ENCODE results near the gene RPS6KA5. TPM values are rescaled to one million over a fixed set of nuclear protein-coding genes. Genes with fewer than 3 reads are reported as not detected.
A peak's percentile ranks its signal among the peaks of the same experiment; 100 is the strongest.
"Not testable (repeated sequence)": the region's sequence is repeated elsewhere in the genome, so short reads cannot be mapped to it uniquely, and the experiment has no call there.

The RPS6KA5 gene
- total RNA-seq, 1 donor from 2014 or later = 1.8 TPM

DNA sequence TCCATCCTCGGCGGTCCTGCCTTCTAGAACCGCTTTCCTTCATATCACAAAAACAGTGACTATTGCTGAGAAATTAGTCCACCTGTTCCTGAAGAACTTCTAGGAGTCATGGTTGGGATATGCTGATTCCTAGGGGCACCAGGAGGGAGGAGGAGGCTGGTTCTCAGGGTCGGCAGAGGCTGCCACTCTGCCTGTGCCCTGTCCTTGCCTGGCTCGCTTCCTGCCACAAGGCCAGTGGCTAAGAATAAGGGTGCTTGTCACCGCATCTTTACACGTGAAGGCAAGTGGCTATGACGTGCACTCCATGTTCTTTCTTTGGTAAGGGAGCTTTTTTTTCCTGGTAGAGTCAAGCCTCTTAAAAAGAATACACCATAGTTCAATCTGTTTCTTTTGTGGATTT lies 34.7 kb upstream of the RPS6KA5 start:
- H3K27me3 ChIP-seq (ENCODE audit: control insufficient read depth, insufficient read depth, low read length) = no peaks in the 10 kb centered on the region
- no peak overlapping the region for H3K4me3 ChIP-seq (ENCODE audit: low read depth, low read length)
- FAIRE-seq (no peak), DNase-seq (ENCODE audit: low read depth) (no peak)
- H3K36me3 ChIP-seq (ENCODE audit: control insufficient read depth, insufficient read depth, low read length) = no peaks in the 10 kb centered on the region
- TF ChIP-seq, protein P1, sequence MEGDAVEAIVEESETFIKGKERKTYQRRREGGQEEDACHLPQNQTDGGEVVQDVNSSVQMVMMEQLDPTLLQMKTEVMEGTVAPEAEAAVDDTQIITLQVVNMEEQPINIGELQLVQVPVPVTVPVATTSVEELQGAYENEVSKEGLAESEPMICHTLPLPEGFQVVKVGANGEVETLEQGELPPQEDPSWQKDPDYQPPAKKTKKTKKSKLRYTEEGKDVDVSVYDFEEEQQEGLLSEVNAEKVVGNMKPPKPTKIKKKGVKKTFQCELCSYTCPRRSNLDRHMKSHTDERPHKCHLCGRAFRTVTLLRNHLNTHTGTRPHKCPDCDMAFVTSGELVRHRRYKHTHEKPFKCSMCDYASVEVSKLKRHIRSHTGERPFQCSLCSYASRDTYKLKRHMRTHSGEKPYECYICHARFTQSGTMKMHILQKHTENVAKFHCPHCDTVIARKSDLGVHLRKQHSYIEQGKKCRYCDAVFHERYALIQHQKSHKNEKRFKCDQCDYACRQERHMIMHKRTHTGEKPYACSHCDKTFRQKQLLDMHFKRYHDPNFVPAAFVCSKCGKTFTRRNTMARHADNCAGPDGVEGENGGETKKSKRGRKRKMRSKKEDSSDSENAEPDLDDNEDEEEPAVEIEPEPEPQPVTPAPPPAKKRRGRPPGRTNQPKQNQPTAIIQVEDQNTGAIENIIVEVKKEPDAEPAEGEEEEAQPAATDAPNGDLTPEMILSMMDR (IDR thresholded peaks at IDR 0.05; ENCODE audit: insufficient read depth, low read length, severe bottlenecking) = no peak

DNA sequence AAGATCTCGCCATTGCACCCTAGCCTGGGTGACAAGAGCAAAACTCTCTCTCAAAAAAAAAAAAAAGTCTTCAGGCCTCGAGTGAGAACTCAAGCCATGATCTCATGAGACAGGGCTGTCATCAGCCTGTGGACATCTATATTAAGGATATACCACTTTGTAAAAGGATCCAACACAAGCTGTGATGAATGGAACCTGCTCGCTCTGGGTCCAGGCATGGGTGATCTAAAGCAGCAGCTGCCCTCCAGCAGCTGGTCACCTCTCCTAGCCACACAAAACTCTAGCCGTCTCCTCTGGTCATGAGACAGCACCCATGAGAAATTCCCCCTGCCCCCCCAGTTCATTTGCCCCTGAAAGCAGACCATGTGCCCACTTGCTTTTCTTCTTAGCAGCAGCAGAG lies 34.3 kb upstream of the RPS6KA5 start:
- TF ChIP-seq, protein P1 (IDR thresholded peaks at IDR 0.05; ENCODE audit: insufficient read depth, low read length, severe bottlenecking) = no peak
- DNase-seq (ENCODE audit: low read depth) (no peak), FAIRE-seq (no peak)

DNA sequence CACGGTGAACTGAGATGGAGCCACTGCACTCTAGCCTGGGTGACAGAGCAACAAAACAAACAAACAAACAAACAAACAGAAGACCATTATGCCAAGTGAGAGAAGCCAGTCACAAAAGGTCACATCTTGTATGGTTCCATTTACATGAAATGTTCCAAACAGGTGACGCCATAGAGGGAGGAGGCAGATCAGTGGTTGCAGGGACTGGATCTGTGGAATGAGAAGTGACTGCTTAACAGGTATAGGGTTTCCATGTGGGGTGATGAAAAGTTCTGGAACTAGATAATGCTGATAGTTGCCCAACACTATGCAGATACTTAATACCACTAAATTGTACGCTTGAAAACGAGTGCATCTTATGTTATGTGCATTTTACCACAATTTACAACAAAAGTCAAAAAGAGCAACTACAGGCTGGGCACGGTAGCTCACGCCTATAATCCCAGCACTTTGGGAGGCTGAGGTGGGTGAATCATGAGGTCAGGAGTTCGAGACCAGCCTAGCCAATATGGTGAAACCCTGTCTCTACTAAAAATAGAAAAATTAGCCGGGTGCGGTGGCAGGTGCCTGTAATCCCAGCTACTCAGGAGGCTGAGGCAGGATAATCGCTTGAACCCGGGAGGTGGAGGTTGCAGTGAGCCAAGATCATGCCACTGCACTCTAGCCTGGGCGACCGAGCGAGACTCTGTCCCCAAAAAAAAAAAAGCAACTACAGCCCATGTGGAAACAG lies 33.5 kb upstream of the RPS6KA5 start:
- H3K36me3 ChIP-seq (ENCODE audit: control insufficient read depth, insufficient read depth, low read length); DNase-seq (ENCODE audit: low read depth); H3K27me3 ChIP-seq (ENCODE audit: control insufficient read depth, insufficient read depth, low read length); H3K4me3 ChIP-seq (ENCODE audit: low read depth, low read length); FAIRE-seq: not testable (repeated sequence)

More for the DNA sequence above, 34.3 kb upstream of the RPS6KA5 start:
- Histone ChIP-seq H3K4me3 (ENCODE audit: low read depth, low read length) (no peak overlapping the region), H3K36me3 (ENCODE audit: control insufficient read depth, insufficient read depth, low read length) (no peaks in the 10 kb centered on the region), H3K27me3 (ENCODE audit: control insufficient read depth, insufficient read depth, low read length) (no peaks in the 10 kb centered on the region)

GRCh38 chr14:91092073-91092472 lies 31.6 kb upstream of the RPS6KA5 start:
- FAIRE-seq = no peak

GRCh38 chr14:91090743-91091142 lies 30.3 kb upstream of the RPS6KA5 start:
- FAIRE-seq = peak; percentile 47
- TF ChIP-seq, protein P1 (IDR thresholded peaks at IDR 0.05; ENCODE audit: insufficient read depth, low read length, severe bottlenecking) = no peak
- no peaks in the 10 kb centered on the region for H3K36me3 ChIP-seq (ENCODE audit: control insufficient read depth, insufficient read depth, low read length)

More at GRCh38 chr14:91092073-91092472, 31.6 kb upstream of the RPS6KA5 start:
- H3K27me3 ChIP-seq (ENCODE audit: control insufficient read depth, insufficient read depth, low read length) = no peaks in the 10 kb centered on the region
- DNase-seq (ENCODE audit: low read depth) = no peak
- no peaks in the 10 kb centered on the region for H3K36me3 ChIP-seq (ENCODE audit: control insufficient read depth, insufficient read depth, low read length)
- H3K4me3 ChIP-seq (ENCODE audit: low read depth, low read length) = no peak overlapping the region
- TF ChIP-seq, protein P1 (IDR thresholded peaks at IDR 0.05; ENCODE audit: insufficient read depth, low read length, severe bottlenecking) = no peak

DNA sequence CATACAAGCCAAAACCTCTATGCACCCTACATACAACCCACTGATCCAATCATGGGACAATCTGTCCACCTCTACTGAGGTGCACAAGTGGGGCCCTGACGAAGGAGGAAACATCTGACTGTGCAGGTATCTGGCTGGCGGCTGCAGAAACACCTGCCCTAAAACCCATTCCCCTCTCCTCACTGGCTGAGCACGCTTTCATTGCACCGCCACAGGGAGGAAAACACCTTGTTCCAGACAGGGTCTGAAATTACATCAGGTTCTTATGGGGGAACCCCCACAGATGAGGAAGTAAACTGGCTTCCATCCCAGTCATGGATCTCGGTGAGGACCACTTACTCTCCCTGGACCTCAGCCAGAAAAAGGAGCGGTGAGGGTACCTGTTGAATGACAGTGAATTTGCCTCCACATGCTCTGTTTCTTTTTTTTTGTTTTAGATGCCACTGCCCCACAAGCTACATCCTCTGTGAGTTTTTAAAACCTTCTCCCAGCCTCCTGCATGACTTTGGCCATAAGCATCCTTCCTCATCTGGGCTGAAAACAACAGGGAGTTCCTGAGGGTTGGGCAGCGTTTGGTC lies 29.6 kb upstream of the RPS6KA5 start:
- DNase-seq (ENCODE audit: low read depth) = no peak
- FAIRE-seq = no peak
- Histone ChIP-seq H3K36me3 (ENCODE audit: control insufficient read depth, insufficient read depth, low read length) (no peaks in the 10 kb centered on the region), H3K4me3 (ENCODE audit: low read depth, low read length) (no peak overlapping the region), H3K27me3 (ENCODE audit: control insufficient read depth, insufficient read depth, low read length) (no peaks in the 10 kb centered on the region)
- TF ChIP-seq, protein P1 (IDR thresholded peaks at IDR 0.05; ENCODE audit: insufficient read depth, low read length, severe bottlenecking) = no peak

More at GRCh38 chr14:91090743-91091142, 30.3 kb upstream of the RPS6KA5 start:
- Histone ChIP-seq H3K4me3 (ENCODE audit: low read depth, low read length) (no peak overlapping the region), H3K27me3 (ENCODE audit: control insufficient read depth, insufficient read depth, low read length) (no peaks in the 10 kb centered on the region)
- no peak for DNase-seq (ENCODE audit: low read depth)

Data from bronchial epithelial cell (primary cell).